ENCODE data around the gene SPSB2. TPM values are rescaled to one million over a fixed set of nuclear protein-coding genes. Genes with fewer than 3 reads are reported as not detected.

The SPSB2 gene
- total RNA-seq, 4 donors from 2014 or later, result 4.5 to 21.0 (median 8.2) TPM

- peak overlapping the region in 1 of 4 donors; percentile 50 for H3K4me3 ChIP-seq
- peaks cover 39% of the 10 kb centered on the region for H3K27me3 ChIP-seq
- H3K9me3 ChIP-seq, result no peaks in the 10 kb centered on the region
- peaks cover 7 to 26% (median 19%) of the 10 kb centered on the region in 4 donors for H3K4me1 ChIP-seq
- no peak overlapping the region for H3K27ac ChIP-seq
- WGBS, 2 donors (ENCODE audit: low coverage in 1 of 2), result 50 to 69% methylated on average over 3 to 7 of the region's 7 CpGs
- no peaks in the 10 kb centered on the region for H3K36me3 ChIP-seq
- TF ChIP-seq POLR2AphosphoS5 (IDR thresholded peaks at IDR 0.05) (no peak), CTCF (IDR thresholded peaks at IDR 0.05) (no peak), POLR2A (IDR thresholded peaks at IDR 0.05) (no peak), EP300 (IDR thresholded peaks at IDR 0.05; ENCODE audit: low read depth) (no peak)
- intact Hi-C loops (cut with DNase I; ENCODE audit: low total_unique reads) (no loop called here), in situ Hi-C loops (cut with MboI; ENCODE audit: low pct_ligation_motif_present in 1 of 4, low pct_unique_long_range_greater_than_20kb in 1 of 4, low sequenced_read_pairs in 3 of 4) (loop anchor here in 1 of 4 donors (10.0 kb wide), 1 partner anchor 78 kb away; no protein-coding TSS in a partner anchor)
- no peak for DNase-seq
Observed at GRCh38 chr12:6822426-6823135, 50.5 kb downstream of the SPSB2 start.

- Histone ChIP-seq H3K27me3 (peaks cover 33% of the 10 kb centered on the region), H3K27ac (peak within 1 kb of the TSS; percentile 48 to 77 (median 64))
Observed at GRCh38 chr12:6821591-6822425, 51.3 kb downstream of the SPSB2 start, which contains the start of gene GPR162. GPR162 (plus strand) TSS chr12:6821821; CDS start chr12:6823899, 2,078 bp downstream.

More at GRCh38 chr12:6821591-6822425, 51.3 kb downstream of the SPSB2 start, which contains the start of gene GPR162:
- Histone ChIP-seq H3K36me3 (no peaks in the 10 kb centered on the region), H3K4me3 (peak within 1 kb of the TSS; percentile 24 to 50 (median 34)), H3K9me3 (no peaks in the 10 kb centered on the region), H3K4me1 (peaks cover 7 to 20% (median 12%) of the 10 kb centered on the region in 4 donors)
- 2% methylated on average over 25 of the region's 28 CpGs; no CpG with 5 or more reads in 1 of the 2 donors for WGBS, 2 donors (ENCODE audit: low coverage in 1 of 2)
- in situ Hi-C loops (cut with MboI; ENCODE audit: low pct_ligation_motif_present in 1 of 4, low pct_unique_long_range_greater_than_20kb in 1 of 4, low sequenced_read_pairs in 3 of 4) (loop anchor here in 1 of 4 donors (10.0 kb wide), 1 partner anchor 77 kb away; no protein-coding TSS in a partner anchor), intact Hi-C loops (cut with DNase I; ENCODE audit: low total_unique reads) (no loop called here)
- TF ChIP-seq EP300 (IDR thresholded peaks at IDR 0.05; ENCODE audit: low read depth), result no peak
- TF ChIP-seq POLR2A (IDR thresholded peaks at IDR 0.05), result no peak
- TF ChIP-seq POLR2AphosphoS5 (IDR thresholded peaks at IDR 0.05), result no peak
- TF ChIP-seq CTCF (IDR thresholded peaks at IDR 0.05), result no peak
- DNase-seq, result peak; percentile 48

Other genes with a start within 250 kb of the SPSB2 start
- 10 to 100 TPM; 27.9 to 50.1 (median 30.2) TPM for gene LPAR5, start 237.3 kb downstream of the SPSB2 start, total RNA-seq
- 1 to 10 TPM in 3 of 4 donors, not detected in 1; 2.2 to 2.9 (median 2.7) TPM for gene ACRBP, start 225.9 kb downstream of the SPSB2 start, total RNA-seq
- 100 to 1,000 TPM in 1 of 4 donors, 10 to 100 TPM in 3; 41.8 to 165 (median 56.6) TPM for gene ING4, start 210.2 kb downstream of the SPSB2 start, total RNA-seq
- gene ZNF384, start 183.9 kb downstream of the SPSB2 start, total RNA-seq, result 10 to 100 TPM; 34.8 to 49.4 (median 42.8) TPM
- under 1 TPM in 1 of 4 donors, not detected in 3; 0.64 TPM for gene PIANP, start 172.5 kb downstream of the SPSB2 start, total RNA-seq
- 10 to 100 TPM; 13.1 to 44.9 (median 36.9) TPM for gene COPS7A, start 149.3 kb downstream of the SPSB2 start, total RNA-seq
- gene MLF2, start 120.2 kb downstream of the SPSB2 start, total RNA-seq, result 100 to 1,000 TPM; 100 to 360 (median 164) TPM
- gene PTMS, start 106.9 kb downstream of the SPSB2 start, total RNA-seq, result 100 to 1,000 TPM in 1 of 4 donors, 10 to 100 TPM in 3; 64.0 to 124 (median 83.9) TPM
- 1 to 10 TPM in 1 of 4 donors, under 1 TPM in 1, not detected in 2; 0.68 to 1.4 TPM for gene LAG3, start 100.8 kb downstream of the SPSB2 start, total RNA-seq
- 1 to 10 TPM in 3 of 4 donors, under 1 TPM in 1; 1.00 to 7.9 (median 2.8) TPM for gene CD4, start 83.8 kb downstream of the SPSB2 start, total RNA-seq
- gene GPR162, start 51.5 kb downstream of the SPSB2 start, total RNA-seq, result 1 to 10 TPM in 3 of 4 donors, not detected in 1; 3.0 to 6.4 (median 3.1) TPM
- gene P3H3, start 44.9 kb downstream of the SPSB2 start, total RNA-seq, result 10 to 100 TPM in 3 of 4 donors, 1 to 10 TPM in 1; 5.9 to 32.9 (median 14.4) TPM
- under 1 TPM in 2 of 4 donors, not detected in 2; 0.14 to 0.32 TPM for gene GNB3, start 32.4 kb downstream of the SPSB2 start, total RNA-seq
- gene CDCA3, start 22.0 kb downstream of the SPSB2 start, total RNA-seq, result 1 to 10 TPM in 3 of 4 donors, not detected in 1; 3.0 to 8.8 (median 3.3) TPM
- 100 to 1,000 TPM in 1 of 4 donors, 10 to 100 TPM in 3; 30.5 to 171 (median 35.4) TPM for gene USP5, start 21.2 kb downstream of the SPSB2 start, total RNA-seq
- gene TPI1, start 5.8 kb downstream of the SPSB2 start, total RNA-seq, result 100 to 1,000 TPM; 360 to 671 (median 400) TPM
- gene LRRC23, start 31.5 kb upstream of the SPSB2 start, total RNA-seq, result 10 to 100 TPM in 1 of 4 donors, 1 to 10 TPM in 1, under 1 TPM in 1, not detected in 1; 0.60 to 11.3 (median 5.9) TPM
- 10 to 100 TPM in 2 of 4 donors, 1 to 10 TPM in 2; 7.2 to 14.1 (median 9.6) TPM for gene ENO2, start 41.3 kb upstream of the SPSB2 start, total RNA-seq
- 100 to 1,000 TPM in 2 of 4 donors, 10 to 100 TPM in 2; 59.1 to 160 (median 112) TPM for gene ATN1, start 54.7 kb upstream of the SPSB2 start, total RNA-seq
- gene RNU7-1, start 70.5 kb upstream of the SPSB2 start, total RNA-seq, result not detected
- 100 to 1,000 TPM; 303 to 452 (median 386) TPM for gene C12orf57, start 70.7 kb upstream of the SPSB2 start, total RNA-seq
- gene PTPN6, start 78.1 kb upstream of the SPSB2 start, total RNA-seq, result 10 to 100 TPM; 21.7 to 49.0 (median 36.1) TPM
- gene PHB2, start 97.4 kb upstream of the SPSB2 start, total RNA-seq, result 100 to 1,000 TPM; 196 to 402 (median 263) TPM
- gene EMG1, start 97.6 kb upstream of the SPSB2 start, total RNA-seq, result 10 to 100 TPM in 3 of 4 donors, 1 to 10 TPM in 1; 5.6 to 30.6 (median 26.6) TPM
- gene LPCAT3, start 145.2 kb upstream of the SPSB2 start, total RNA-seq, result 100 to 1,000 TPM in 3 of 4 donors, 10 to 100 TPM in 1; 56.1 to 271 (median 111) TPM
- gene C1S, start 187.4 kb upstream of the SPSB2 start, total RNA-seq, result 100 to 1,000 TPM; 103 to 191 (median 117) TPM
- gene C1R, start 219.1 kb upstream of the SPSB2 start, total RNA-seq, result 100 to 1,000 TPM in 3 of 4 donors, 10 to 100 TPM in 1; 68.5 to 154 (median 125) TPM
- 100 to 1,000 TPM in 1 of 4 donors, 10 to 100 TPM in 3; 39.6 to 261 (median 65.0) TPM for gene C1RL, start 235.9 kb upstream of the SPSB2 start, total RNA-seq